H9 (cell line): ENCODE data around the gene PLD5. TPM values are rescaled to one million over a fixed set of nuclear protein-coding genes. Genes with fewer than 3 reads are reported as not detected.

Experiments used
- DNase-seq: peaks from one replicate; pipeline ENCODE4 v3.0.0-alpha.2; 2017
- H2AFZ ChIP-seq: one replicate; pipeline ENCODE4 v1.6.1; 2013; ENCODE audit warnings: mild to moderate bottlenecking, low read length, control low read depth, moderate library complexity
- H2AK5ac ChIP-seq: 2 replicates; pipeline ENCODE4 v1.6.1; 2013; ENCODE audit warnings: low read length, control low read depth, mixed read lengths; ENCODE audit not compliant: insufficient read length
- H2BK120ac ChIP-seq: one replicate; pipeline ENCODE4 v1.6.1; 2013; ENCODE audit warnings: low read depth, mild to moderate bottlenecking, low read length, control low read depth, inconsistent platforms; ENCODE audit not compliant: poor library complexity, severe bottlenecking
- H2BK12ac ChIP-seq: 2 replicates; pipeline ENCODE4 v1.6.1; 2013; ENCODE audit warnings: low read length, control low read depth, mixed read lengths, low read depth; ENCODE audit not compliant: insufficient read length
- H2BK15ac ChIP-seq: 2 replicates; pipeline ENCODE4 v1.6.1; 2013; ENCODE audit warnings: low read depth, low read length, control low read depth
- H2BK20ac ChIP-seq: one replicate; pipeline ENCODE4 v1.6.1; 2013; ENCODE audit warnings: low read depth, mild to moderate bottlenecking, low read length, control low read depth, inconsistent platforms; ENCODE audit not compliant: poor library complexity, severe bottlenecking
- H2BK5ac ChIP-seq: 2 replicates; pipeline ENCODE4 v1.6.1; 2013; ENCODE audit warnings: low read length, control low read depth, mixed read lengths; ENCODE audit not compliant: insufficient read length
- H3K14ac ChIP-seq: 2 replicates; pipeline ENCODE4 v1.6.1; 2013; ENCODE audit warnings: low read length, control low read depth; ENCODE audit not compliant: insufficient read depth
- H3K18ac ChIP-seq: 2 replicates; pipeline ENCODE4 v1.6.1; 2013; ENCODE audit warnings: low read depth, mild to moderate bottlenecking, mixed read lengths, low read length, control low read depth; ENCODE audit not compliant: insufficient read length
- H3K23ac ChIP-seq: 2 replicates; pipeline ENCODE4 v1.6.1; 2013; ENCODE audit warnings: low read length, control low read depth, mixed read lengths, low read depth; ENCODE audit not compliant: insufficient read length
- H3K23me2 ChIP-seq: 2 replicates; pipeline ENCODE4 v1.6.1; 2013; ENCODE audit warnings: low read depth, mild to moderate bottlenecking, mixed read lengths, low read length, control low read depth; ENCODE audit not compliant: insufficient read length, poor library complexity, severe bottlenecking
- H3K27ac ChIP-seq: 2 replicates; pipeline ENCODE4 v1.5.1; 2013; ENCODE audit warnings: low read length, control low read depth, mixed read lengths, low read depth; ENCODE audit not compliant: insufficient read length
- H3K27me3 ChIP-seq: 2 replicates; pipeline ENCODE4 v1.6.1; 2013; ENCODE audit warnings: low read length, control low read depth, inconsistent platforms; ENCODE audit not compliant: insufficient read depth
- H3K4ac ChIP-seq: 2 replicates; pipeline ENCODE4 v1.6.1; 2013; ENCODE audit warnings: low read depth, mild to moderate bottlenecking, control low read depth, inconsistent platforms, low read length, moderate library complexity
- H3K4me1 ChIP-seq: 2 replicates; pipeline ENCODE4 v1.6.1; 2013; ENCODE audit warnings: low read length, control low read depth, inconsistent platforms; ENCODE audit not compliant: insufficient read depth
- H3K4me2 ChIP-seq: 2 replicates; pipeline ENCODE4 v1.6.1; 2013; ENCODE audit warnings: low read length, control low read depth, mixed read lengths; ENCODE audit not compliant: insufficient read length, insufficient read depth
- H3K56ac ChIP-seq: 2 replicates; pipeline ENCODE4 v1.6.1; 2013; ENCODE audit warnings: low read depth, mild to moderate bottlenecking, mixed read lengths, low read length, control low read depth; ENCODE audit not compliant: insufficient read length
- H3K79me1 ChIP-seq: 2 replicates; pipeline ENCODE4 v1.6.1; 2013; ENCODE audit warnings: low read depth, mild to moderate bottlenecking, moderate library complexity, low read length, control low read depth, inconsistent platforms; ENCODE audit not compliant: insufficient read depth, poor library complexity, severe bottlenecking
- H3K79me2 ChIP-seq: 2 replicates; pipeline ENCODE4 v1.6.1; 2013; ENCODE audit warnings: low read length, control low read depth, inconsistent platforms; ENCODE audit not compliant: insufficient read depth
- H3K9ac ChIP-seq: 2 replicates; pipeline ENCODE4 v1.6.1; 2013; ENCODE audit warnings: low read length, control low read depth, mixed read lengths; ENCODE audit not compliant: insufficient read length; ENCODE audit errors: extremely low read depth
- H3K9me3 ChIP-seq: one replicate; pipeline ENCODE4 v1.6.1; 2013; ENCODE audit warnings: low read depth, low read length, inconsistent platforms; ENCODE audit not compliant: control insufficient read depth
- H3T11ph ChIP-seq: one replicate; pipeline ENCODE4 v1.6.1; 2013; ENCODE audit warnings: mild to moderate bottlenecking, low read length, control low read depth, inconsistent platforms
- H4K20me1 ChIP-seq: one replicate; pipeline ENCODE4 v1.6.1; 2013; ENCODE audit not compliant: control insufficient read depth, insufficient read length, insufficient read depth
- H4K5ac ChIP-seq: 2 replicates; pipeline ENCODE4 v1.6.1; 2013; ENCODE audit warnings: low read depth, mild to moderate bottlenecking, mixed read lengths, low read length, control low read depth; ENCODE audit not compliant: insufficient read length
- H4K8ac ChIP-seq: replicated peaks from 2 replicates; pipeline ENCODE4 v1.6.1; 2013; ENCODE audit warnings: low read length, control low read depth, mixed read lengths, low read depth; ENCODE audit not compliant: insufficient read length
- H4K91ac ChIP-seq: 2 replicates; pipeline ENCODE4 v1.6.1; 2013; ENCODE audit warnings: low read depth, mild to moderate bottlenecking, moderate library complexity, mixed read lengths, low read length, control low read depth; ENCODE audit not compliant: insufficient read length
- H3K27ac Mint-ChIP-seq, 3 experiments: 2 replicates in 2 of 3; 3 replicates in 1 of 3; pipeline ENCODE4 v1.8.0; 2020 to 2021; ENCODE audit warnings: mixed read lengths in 3 of 3, mild to moderate bottlenecking in 1 of 3, moderate library complexity in 1 of 3
- H3K27me3 Mint-ChIP-seq: 2 replicates; pipeline ENCODE4 v1.8.0; 2021; ENCODE audit warnings: low read depth, mild to moderate bottlenecking, moderate library complexity, mixed read lengths
- H3K36me3 Mint-ChIP-seq, 3 experiments: 2 replicates in 2 of 3; 3 replicates in 1 of 3; pipeline ENCODE4 v1.8.0; 2020 to 2021; ENCODE audit warnings: low read depth in 3 of 3, mixed read lengths in 3 of 3; ENCODE audit not compliant: insufficient read depth in 1 of 3
- H3K4me1 Mint-ChIP-seq, 2 experiments: 2 replicates each; pipeline ENCODE4 v1.8.0; 2020; ENCODE audit warnings: mixed read lengths in 2 of 2
- H3K4me3 Mint-ChIP-seq, 2 experiments: 2 replicates in 1 of 2; 3 replicates in 1 of 2; pipeline ENCODE4 v1.8.0; 2020 to 2021; ENCODE audit warnings: mild to moderate bottlenecking in 2 of 2, mixed read lengths in 2 of 2, moderate library complexity in 1 of 2
- H3K9me3 Mint-ChIP-seq, 2 experiments: 2 replicates in 1 of 2; 3 replicates in 1 of 2; pipeline ENCODE4 v1.8.0; 2020; ENCODE audit warnings: mild to moderate bottlenecking in 2 of 2, mixed read lengths in 2 of 2, moderate library complexity in 1 of 2
- CTCF ChIP-seq: fragments of 200-600 bp; sonication (generic); conservative IDR thresholded peaks from 3 replicates; pipeline ENCODE4 v1.8.0; 2021; ENCODE audit warnings: antibody characterized with exemption, mild to moderate bottlenecking
- WGBS: extraction: QIAGEN DNeasy Blood & Tissue Kit; methylation state at CpG from one replicate; pipeline ENCODE4 v1.1.7; 2013; ENCODE audit warnings: missing lambda C conversion rate, low lambda C conversion rate, mixed read lengths; ENCODE audit not compliant: insufficient read length; ENCODE audit errors: extremely low coverage; 5-methylcytosine and 5-hydroxymethylcytosine counted together
- total RNA-seq: library from RNA; stranded (reverse); gene quantifications from 2 replicates; pipeline ENCODE4 v1.2.1, GENCODE V29; 2021

Gene PLD5
- total RNA-seq, 1 experiment from 2014 or later: 5.2 TPM

GRCh38 chr1:242139986-242140385 is 384.5 kb downstream of the PLD5 start:
- no peak for DNase-seq
- TF ChIP-seq CTCF: no peak
- H4K8ac ChIP-seq: no peak overlapping the region
- H3K4me1 Mint-ChIP-seq: peaks cover 0 to 2% of the 10 kb centered on the region in 2 experiments; a peak in 1 of 4 replicates
- no peak overlapping the region for H3K14ac ChIP-seq
- H3K9me3 Mint-ChIP-seq: peaks cover 11 to 15% of the 10 kb centered on the region in 2 experiments
- no peaks in the 10 kb centered on the region for H3K79me2 ChIP-seq
- H3K27ac Mint-ChIP-seq: no peak overlapping the region
- no peaks in the 10 kb centered on the region for H3K4me1 ChIP-seq
- H3K23me2 ChIP-seq: no peaks in the 10 kb centered on the region
- no CpG with 5 or more reads among the region's 4 CpGs for WGBS
- H3K4me2 ChIP-seq: no peak overlapping the region
- H3K36me3 Mint-ChIP-seq: peaks cover 0 to 15% (median 5%) of the 10 kb centered on the region in 3 experiments; a peak in 5 of 7 replicates
- no peaks in the 10 kb centered on the region for H3K27me3 ChIP-seq
- H3K4me3 Mint-ChIP-seq: no peak overlapping the region
- H2BK15ac ChIP-seq: no peak overlapping the region
- no peak overlapping the region for H3K23ac ChIP-seq
- peaks cover 2% of the 10 kb centered on the region for H3K27me3 Mint-ChIP-seq
- H3T11ph ChIP-seq: no peak overlapping the region
- H2BK120ac ChIP-seq: no peak overlapping the region
- H4K20me1 ChIP-seq: no peaks in the 10 kb centered on the region
- H3K9me3 ChIP-seq: peaks cover 5% of the 10 kb centered on the region
- no peak overlapping the region for H4K5ac ChIP-seq
- H2BK12ac ChIP-seq: no peak overlapping the region
- H3K79me1 ChIP-seq: no peaks in the 10 kb centered on the region
- H2BK5ac ChIP-seq: no peak overlapping the region
- no peak overlapping the region for H2AFZ ChIP-seq
- no peak overlapping the region for H3K9ac ChIP-seq
- no peak overlapping the region for H2BK20ac ChIP-seq
- no peak overlapping the region for H3K4ac ChIP-seq
- no peak overlapping the region for H3K56ac ChIP-seq
- H4K91ac ChIP-seq: no peak overlapping the region
- no peak overlapping the region for H3K27ac ChIP-seq
- H2AK5ac ChIP-seq: no peak overlapping the region
- no peak overlapping the region for H3K18ac ChIP-seq
